AG04450 (cell line): ENCODE data around the gene CEP128. TPM values are rescaled to one million over a fixed set of nuclear protein-coding genes. Genes with fewer than 3 reads are reported as not detected.

ENCODE experiments used
- CTCF ChIA-PET: fragments of 300-600, 350-600 bp; formaldehyde crosslinking; extraction: SDS; loops from one replicate; lab custom pipeline; 2022; ENCODE audit warnings: antibody characterized with exemption, inconsistent platforms; lab: Charles Lee
- POLR2A ChIA-PET: fragments of 350-600 bp; formaldehyde crosslinking; extraction: SDS; loops from one replicate; lab custom pipeline; 2021; ENCODE audit warnings: antibody characterized with exemption, inconsistent platforms; lab: Yijun Ruan, JAX
- DNase-seq: peaks from one replicate; pipeline ENCODE4 v3.0.0-alpha.2; 2011; ENCODE audit warnings: low read depth, low spot score
- H3K27ac ChIP-seq: one replicate; pipeline ENCODE4 v1.5.1; 2012; ENCODE audit warnings: low read depth, low read length, control low read depth
- H3K27me3 ChIP-seq: one replicate; pipeline ENCODE4 v1.6.0; 2012; ENCODE audit warnings: low read length; ENCODE audit not compliant: control insufficient read depth, insufficient read depth
- H3K4me3 ChIP-seq: 2 replicates; pipeline ENCODE4 v1.5.1; 2011; ENCODE audit warnings: mild to moderate bottlenecking, low read depth, low read length, control low read depth
- H3K9me3 ChIP-seq: 2 replicates; pipeline ENCODE4 v1.5.1; 2012; ENCODE audit warnings: low read length; ENCODE audit not compliant: control insufficient read depth, insufficient read depth
- CTCF ChIP-seq: IDR thresholded peaks from 2 replicates; pipeline ENCODE4 v1.5.1; 2011; ENCODE audit warnings: low read depth, low read length, control low read depth, inconsistent platforms
- polyA plus RNA-seq: library from polyadenylated mRNA; depleted of rRNA; stranded (reverse); fragments of >200 nt; gene quantifications from 2 replicates; pipeline ENCODE4 v1.2.3, GENCODE V29; 2011

Gene CEP128
- polyA plus RNA-seq, 1 experiment: 1.8 TPM

GRCh38 chr14:80982711-80983110 is 41.2 kb upstream of the CEP128 start:
- CTCF ChIA-PET: no interaction called here
- POLR2A ChIA-PET: no interaction called here
- Histone ChIP-seq H3K27me3 (no peaks in the 10 kb centered on the region), H3K27ac (no peak overlapping the region), H3K9me3 (no peaks in the 10 kb centered on the region), H3K4me3 (no peak overlapping the region)
- no peak for DNase-seq
- no peak for TF ChIP-seq CTCF

GRCh38 chr14:80981673-80982072 is 40.1 kb upstream of the CEP128 start:
- POLR2A ChIA-PET: no interaction called here
- DNase-seq: no peak
- no peak for TF ChIP-seq CTCF
- Histone ChIP-seq H3K27ac (no peak overlapping the region), H3K4me3 (no peak overlapping the region), H3K27me3 (no peaks in the 10 kb centered on the region), H3K9me3 (no peaks in the 10 kb centered on the region)
- CTCF ChIA-PET: interaction anchor here (0.6 kb wide), 1 partner anchor 196 kb away, joined by 3 read pairs; no protein-coding TSS in a partner anchor

GRCh38 chr14:80981156-80981555 is 39.6 kb upstream of the CEP128 start:
- Histone ChIP-seq H3K9me3 (no peaks in the 10 kb centered on the region), H3K27ac (no peak overlapping the region), H3K27me3 (no peaks in the 10 kb centered on the region), H3K4me3 (no peak overlapping the region)
- TF ChIP-seq CTCF: no peak
- ChIA-PET POLR2A (no interaction called here), CTCF (interaction anchor here (1.3 kb wide), 1 partner anchor 15 kb away, joined by 6 read pairs; no protein-coding TSS in a partner anchor)
- no peak for DNase-seq

GRCh38 chr14:80979951-80980350 is 38.4 kb upstream of the CEP128 start:
- no peaks in the 10 kb centered on the region for H3K9me3 ChIP-seq
- no peak for TF ChIP-seq CTCF
- no peaks in the 10 kb centered on the region for H3K27me3 ChIP-seq
- DNase-seq: no peak
- H3K4me3 ChIP-seq: no peak overlapping the region
- ChIA-PET POLR2A (no interaction called here), CTCF (interaction anchor here (0.6 to 1.3 kb wide), 2 partner anchors 16 to 471 kb away, joined by 3 to 6 read pairs; no protein-coding TSS in a partner anchor)
- no peak overlapping the region for H3K27ac ChIP-seq

- Histone ChIP-seq H3K27me3 (peaks cover 4% of the 10 kb centered on the region), H3K9me3 (no peaks in the 10 kb centered on the region), H3K4me3 (no peak overlapping the region), H3K27ac (no peak overlapping the region)
- ChIA-PET CTCF (interaction anchor here (0.8 to 2.5 kb wide), 3 partner anchors 8 to 18 kb away, joined by 3 to 19 read pairs (median 9); no protein-coding TSS in a partner anchor), POLR2A (no interaction called here)
- no peak for TF ChIP-seq CTCF
- DNase-seq: no peak
These were observed 36.9 kb upstream of the CEP128 start for GRCh38 chr14:80978403-80978802.
